BJ (cell line): ENCODE measurements around the gene DNER. TPM values are rescaled to one million over a fixed set of nuclear protein-coding genes. Genes with fewer than 3 reads are reported as not detected.

Experiments used
- CTCF ChIA-PET: fragments of 350-600 bp; formaldehyde crosslinking; extraction: SDS; loops from one replicate; lab custom pipeline; 2021; ENCODE audit warnings: antibody characterized with exemption, inconsistent platforms; lab: Yijun Ruan, JAX
- POLR2A ChIA-PET: fragments of 300-600 bp; sonication (Branson Sonifier 250); formaldehyde crosslinking; extraction: SDS; loops from one replicate; lab custom pipeline; 2021; ENCODE audit warnings: antibody characterized with exemption; lab: Charles Lee
- DNase-seq: peaks from one replicate; pipeline ENCODE4 v3.0.0-alpha.2; 2011; ENCODE audit warnings: low read depth
- H3K27me3 ChIP-seq: 2 replicates; pipeline ENCODE4 v1.6.0; 2011; ENCODE audit warnings: low read length; ENCODE audit not compliant: control insufficient read depth, insufficient read depth
- H3K36me3 ChIP-seq: 2 replicates; pipeline ENCODE4 v1.5.1; 2011; ENCODE audit warnings: low read length; ENCODE audit not compliant: control insufficient read depth, insufficient read depth
- H3K4me3 ChIP-seq: 2 replicates; pipeline ENCODE4 v1.5.1; 2011; ENCODE audit warnings: low read depth, mild to moderate bottlenecking, control low read depth, low read length
- polyA plus RNA-seq: library from polyadenylated mRNA; depleted of rRNA; stranded (reverse); fragments of >200 nt; gene quantifications from 2 replicates; pipeline ENCODE4 v1.2.3, GENCODE V29; 2011
- TF ChIP-seq, protein P1 (sequence below): IDR thresholded peaks from 2 replicates; pipeline ENCODE4 v1.5.1; 2011; ENCODE audit warnings: low read depth, mild to moderate bottlenecking, control low read depth, inconsistent platforms, low read length, moderate library complexity; ENCODE audit not compliant: insufficient read depth

DNER gene
- polyA plus RNA-seq, 1 experiment: 0.02 TPM

DNA sequence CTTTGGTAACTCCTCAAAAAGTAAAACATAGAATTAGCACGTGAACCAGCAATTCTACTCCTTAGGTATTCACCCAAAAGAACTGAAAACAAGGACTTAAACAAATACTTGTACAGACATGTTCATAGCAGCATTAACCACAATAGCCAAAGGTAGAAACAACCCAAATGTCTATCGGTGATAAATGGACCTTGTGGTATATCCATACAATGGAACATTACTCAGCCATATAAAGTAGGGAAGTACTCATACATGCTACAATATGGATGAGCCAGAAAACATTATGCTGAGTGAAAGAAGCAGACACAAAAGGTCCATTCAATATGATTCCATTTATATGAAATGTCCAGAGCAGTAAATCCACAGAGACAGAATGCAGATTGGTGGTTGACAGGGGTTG, 182.8 kb downstream of the DNER start:
- DNase-seq: no peak
- ChIA-PET POLR2A (no interaction called here), CTCF (no interaction called here)
- TF ChIP-seq, protein P1, sequence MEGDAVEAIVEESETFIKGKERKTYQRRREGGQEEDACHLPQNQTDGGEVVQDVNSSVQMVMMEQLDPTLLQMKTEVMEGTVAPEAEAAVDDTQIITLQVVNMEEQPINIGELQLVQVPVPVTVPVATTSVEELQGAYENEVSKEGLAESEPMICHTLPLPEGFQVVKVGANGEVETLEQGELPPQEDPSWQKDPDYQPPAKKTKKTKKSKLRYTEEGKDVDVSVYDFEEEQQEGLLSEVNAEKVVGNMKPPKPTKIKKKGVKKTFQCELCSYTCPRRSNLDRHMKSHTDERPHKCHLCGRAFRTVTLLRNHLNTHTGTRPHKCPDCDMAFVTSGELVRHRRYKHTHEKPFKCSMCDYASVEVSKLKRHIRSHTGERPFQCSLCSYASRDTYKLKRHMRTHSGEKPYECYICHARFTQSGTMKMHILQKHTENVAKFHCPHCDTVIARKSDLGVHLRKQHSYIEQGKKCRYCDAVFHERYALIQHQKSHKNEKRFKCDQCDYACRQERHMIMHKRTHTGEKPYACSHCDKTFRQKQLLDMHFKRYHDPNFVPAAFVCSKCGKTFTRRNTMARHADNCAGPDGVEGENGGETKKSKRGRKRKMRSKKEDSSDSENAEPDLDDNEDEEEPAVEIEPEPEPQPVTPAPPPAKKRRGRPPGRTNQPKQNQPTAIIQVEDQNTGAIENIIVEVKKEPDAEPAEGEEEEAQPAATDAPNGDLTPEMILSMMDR: no peak
- Histone ChIP-seq H3K36me3 (no peaks in the 10 kb centered on the region), H3K4me3 (no peak overlapping the region), H3K27me3 (no peaks in the 10 kb centered on the region)

DNA sequence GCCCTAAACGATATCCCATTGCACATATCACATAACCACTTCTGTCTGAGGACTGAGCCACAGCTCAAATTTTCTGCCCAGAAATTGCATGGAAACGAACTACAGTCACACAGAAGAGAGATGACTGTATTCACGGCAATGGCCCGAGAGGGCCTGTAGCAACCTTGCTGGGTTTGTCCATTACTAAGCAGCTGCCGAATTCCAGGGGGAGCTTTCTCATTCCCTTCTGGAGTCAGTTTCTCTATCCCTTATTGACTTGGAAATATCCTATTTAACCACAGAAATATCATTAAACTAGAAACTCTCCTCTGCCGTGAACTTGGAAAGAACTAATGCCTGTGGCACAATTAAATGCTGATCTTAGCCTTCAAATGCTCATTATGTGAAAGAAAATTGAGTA, 183.9 kb downstream of the DNER start:
- ChIA-PET POLR2A (no interaction called here), CTCF (no interaction called here)
- no peak overlapping the region for H3K4me3 ChIP-seq
- H3K27me3 ChIP-seq: no peaks in the 10 kb centered on the region
- TF ChIP-seq, protein P1: no peak
- H3K36me3 ChIP-seq: no peaks in the 10 kb centered on the region
- no peak for DNase-seq

DNA sequence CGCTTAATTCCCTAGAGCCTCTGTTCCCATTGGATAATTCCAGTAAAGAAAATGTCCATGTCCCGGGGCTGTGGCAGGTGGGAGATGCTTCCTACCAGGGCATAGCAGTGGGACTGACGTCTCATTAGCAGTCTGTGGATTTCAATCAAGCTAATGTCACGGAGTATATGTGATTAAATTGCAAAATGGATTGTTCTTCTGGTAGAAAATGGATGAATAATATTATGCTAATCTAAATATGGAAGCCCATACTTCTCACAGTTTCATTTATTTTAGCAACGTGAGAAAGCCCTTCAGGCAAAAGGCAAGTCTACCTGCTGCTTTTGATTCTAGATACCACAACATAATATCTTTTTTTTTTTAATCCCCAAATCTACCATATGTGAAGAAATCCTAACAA, 185.5 kb downstream of the DNER start:
- no peaks in the 10 kb centered on the region for H3K36me3 ChIP-seq
- CTCF ChIA-PET: no interaction called here
- TF ChIP-seq, protein P1: no peak
- no peaks in the 10 kb centered on the region for H3K27me3 ChIP-seq
- H3K4me3 ChIP-seq: no peak overlapping the region
- no peak for DNase-seq
- POLR2A ChIA-PET: no interaction called here

DNA sequence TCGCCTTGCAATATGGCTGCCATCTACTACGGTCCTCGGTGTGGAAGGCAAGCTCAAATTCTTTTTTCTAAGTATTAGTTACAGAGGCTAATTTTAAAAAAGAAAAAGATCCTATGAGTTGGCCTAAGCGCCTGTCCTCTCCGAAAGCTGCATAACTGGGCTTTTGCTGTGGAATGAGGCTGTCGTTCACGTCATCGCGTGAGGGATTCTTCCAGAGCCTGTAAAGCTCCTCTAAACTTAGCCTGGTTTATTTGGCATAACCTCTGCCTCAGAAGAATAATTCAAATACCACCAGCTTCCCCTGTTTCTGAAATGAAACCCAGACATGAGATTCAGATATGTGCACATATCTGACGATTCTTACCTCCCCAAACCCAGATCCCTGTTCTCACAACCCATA, 187.4 kb downstream of the DNER start:
- Histone ChIP-seq H3K4me3 (no peak overlapping the region), H3K27me3 (no peaks in the 10 kb centered on the region), H3K36me3 (no peaks in the 10 kb centered on the region)
- no peak for DNase-seq
- POLR2A ChIA-PET: no interaction called here
- CTCF ChIA-PET: interaction anchor here (0.9 kb wide), 1 partner anchor 59 kb away, joined by 4 read pairs; no protein-coding TSS in a partner anchor
- TF ChIP-seq, protein P1: no peak

DNA sequence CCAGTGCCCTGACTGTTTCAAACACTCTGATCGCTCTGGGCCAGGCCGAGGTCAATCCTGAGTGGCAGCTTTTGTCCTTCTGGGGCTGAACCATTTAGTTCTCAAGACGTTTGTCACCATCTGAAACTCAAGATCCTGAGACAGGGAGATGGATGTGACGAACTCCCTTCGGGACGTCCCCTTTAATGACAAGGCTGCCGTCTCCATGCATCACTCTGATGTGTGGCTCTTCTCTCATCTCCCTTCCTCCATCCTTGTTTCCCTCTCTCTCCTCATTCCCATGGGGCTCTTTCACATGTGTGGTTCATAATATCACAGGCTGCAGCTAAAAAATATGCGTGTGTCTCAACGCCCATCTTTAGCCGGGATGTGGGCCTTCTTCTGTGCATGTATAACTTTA, 189.6 kb downstream of the DNER start:
- Histone ChIP-seq H3K27me3 (peaks cover 4% of the 10 kb centered on the region; the same call in 1 of the 2 replicates), H3K4me3 (no peak overlapping the region), H3K36me3 (no peaks in the 10 kb centered on the region)
- ChIA-PET CTCF (interaction anchor here (1.2 kb wide), 1 partner anchor 11 kb away, joined by 3 read pairs; no protein-coding TSS in a partner anchor), POLR2A (no interaction called here)
- TF ChIP-seq, protein P1: no peak
- no peak for DNase-seq
